Measurements from ENCODE around the gene CERK.

The CERK gene

DNA sequence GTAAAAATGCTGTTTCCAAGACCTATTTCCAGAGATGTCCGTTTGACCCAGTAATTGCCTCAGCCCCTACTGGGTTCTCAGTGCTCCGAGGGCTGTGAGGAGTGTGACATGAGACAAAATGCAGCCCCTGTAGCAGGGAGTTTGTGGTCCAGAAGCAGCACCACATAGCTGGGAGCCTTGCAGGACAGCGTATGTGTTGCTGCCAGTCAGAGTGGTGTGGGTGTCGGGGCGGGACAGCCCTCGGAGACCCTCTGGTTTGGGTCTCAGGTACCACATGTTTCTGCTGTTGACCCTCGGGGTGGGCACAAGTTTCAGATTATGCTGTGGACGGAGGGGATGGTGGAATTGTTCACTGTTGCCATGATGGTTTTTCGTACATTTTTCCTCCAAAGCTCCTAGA, 41.6 kb upstream of the CERK start:
- no peak for TF ChIP-seq SIN3A (IDR thresholded peaks at IDR 0.05; ENCODE audit: borderline replicate concordance, insufficient read depth, low read length)
- no peak for TF ChIP-seq POLR2AphosphoS5 (IDR thresholded peaks at IDR 0.05; ENCODE audit: low read depth, low read length)
- no peak for TF ChIP-seq TAF1 (IDR thresholded peaks at IDR 0.05; ENCODE audit: borderline replicate concordance, insufficient read depth, low read length)
- TF ChIP-seq FOXP2 (optimal IDR thresholded peaks at IDR 0.05; ENCODE audit: borderline replicate concordance, extremely low read depth, extremely low read length, insufficient read depth): no peak

DNA sequence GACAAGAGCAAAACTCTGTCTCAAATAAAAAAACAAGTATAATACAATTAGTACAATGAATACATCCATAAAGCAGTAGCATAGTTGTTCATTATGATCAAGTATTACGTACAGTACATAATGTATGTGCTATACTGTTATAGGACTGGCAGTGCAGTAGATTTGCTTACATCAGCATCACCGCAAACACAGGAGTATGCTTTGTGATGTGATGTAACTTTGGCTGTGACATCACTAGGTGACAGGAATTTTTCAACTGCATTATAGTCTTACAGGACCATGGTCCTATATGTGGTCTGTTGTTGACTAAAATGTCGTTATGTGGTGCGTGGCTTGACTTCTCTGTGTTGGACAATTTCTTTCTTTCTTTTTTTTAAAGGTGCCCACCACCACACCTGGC, 41.0 kb upstream of the CERK start:
- TF ChIP-seq TAF1 (IDR thresholded peaks at IDR 0.05; ENCODE audit: borderline replicate concordance, insufficient read depth, low read length): no peak
- no peak for TF ChIP-seq SIN3A (IDR thresholded peaks at IDR 0.05; ENCODE audit: borderline replicate concordance, insufficient read depth, low read length)
- no peak for TF ChIP-seq POLR2AphosphoS5 (IDR thresholded peaks at IDR 0.05; ENCODE audit: low read depth, low read length)
- TF ChIP-seq FOXP2 (optimal IDR thresholded peaks at IDR 0.05; ENCODE audit: borderline replicate concordance, extremely low read depth, extremely low read length, insufficient read depth): no peak
- TF ChIP-seq, protein P1, sequence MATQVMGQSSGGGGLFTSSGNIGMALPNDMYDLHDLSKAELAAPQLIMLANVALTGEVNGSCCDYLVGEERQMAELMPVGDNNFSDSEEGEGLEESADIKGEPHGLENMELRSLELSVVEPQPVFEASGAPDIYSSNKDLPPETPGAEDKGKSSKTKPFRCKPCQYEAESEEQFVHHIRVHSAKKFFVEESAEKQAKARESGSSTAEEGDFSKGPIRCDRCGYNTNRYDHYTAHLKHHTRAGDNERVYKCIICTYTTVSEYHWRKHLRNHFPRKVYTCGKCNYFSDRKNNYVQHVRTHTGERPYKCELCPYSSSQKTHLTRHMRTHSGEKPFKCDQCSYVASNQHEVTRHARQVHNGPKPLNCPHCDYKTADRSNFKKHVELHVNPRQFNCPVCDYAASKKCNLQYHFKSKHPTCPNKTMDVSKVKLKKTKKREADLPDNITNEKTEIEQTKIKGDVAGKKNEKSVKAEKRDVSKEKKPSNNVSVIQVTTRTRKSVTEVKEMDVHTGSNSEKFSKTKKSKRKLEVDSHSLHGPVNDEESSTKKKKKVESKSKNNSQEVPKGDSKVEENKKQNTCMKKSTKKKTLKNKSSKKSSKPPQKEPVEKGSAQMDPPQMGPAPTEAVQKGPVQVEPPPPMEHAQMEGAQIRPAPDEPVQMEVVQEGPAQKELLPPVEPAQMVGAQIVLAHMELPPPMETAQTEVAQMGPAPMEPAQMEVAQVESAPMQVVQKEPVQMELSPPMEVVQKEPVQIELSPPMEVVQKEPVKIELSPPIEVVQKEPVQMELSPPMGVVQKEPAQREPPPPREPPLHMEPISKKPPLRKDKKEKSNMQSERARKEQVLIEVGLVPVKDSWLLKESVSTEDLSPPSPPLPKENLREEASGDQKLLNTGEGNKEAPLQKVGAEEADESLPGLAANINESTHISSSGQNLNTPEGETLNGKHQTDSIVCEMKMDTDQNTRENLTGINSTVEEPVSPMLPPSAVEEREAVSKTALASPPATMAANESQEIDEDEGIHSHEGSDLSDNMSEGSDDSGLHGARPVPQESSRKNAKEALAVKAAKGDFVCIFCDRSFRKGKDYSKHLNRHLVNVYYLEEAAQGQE (IDR thresholded peaks at IDR 0.05; ENCODE audit: insufficient read depth in 1 of 2, low read depth in 2 of 2, low read length in 2 of 2): no peak

DNA sequence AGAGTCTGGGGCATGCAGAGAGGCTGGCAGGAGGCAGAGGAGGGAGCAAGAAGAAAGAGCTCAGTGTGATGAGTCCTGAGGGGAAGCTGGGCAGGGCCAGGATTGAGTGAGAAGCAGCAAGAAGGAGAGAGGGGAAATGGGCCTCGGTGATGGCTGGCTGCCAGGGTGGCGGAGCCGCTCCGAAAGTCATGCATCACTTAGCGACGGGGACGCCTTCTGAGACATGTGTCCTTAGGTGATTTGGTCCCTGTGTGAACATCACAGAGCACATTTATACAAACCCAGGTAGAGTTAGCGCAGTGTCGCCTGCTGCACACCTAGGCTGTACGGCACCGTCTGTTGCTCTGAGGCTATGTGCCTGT, 39.5 kb upstream of the CERK start:
- TF ChIP-seq, protein P1 (IDR thresholded peaks at IDR 0.05; ENCODE audit: insufficient read depth in 1 of 2, low read depth in 2 of 2, low read length in 2 of 2): no peak
- TF ChIP-seq SIN3A (IDR thresholded peaks at IDR 0.05; ENCODE audit: borderline replicate concordance, insufficient read depth, low read length) (no peak), POLR2AphosphoS5 (IDR thresholded peaks at IDR 0.05; ENCODE audit: low read depth, low read length) (no peak), TAF1 (IDR thresholded peaks at IDR 0.05; ENCODE audit: borderline replicate concordance, insufficient read depth, low read length) (no peak)

DNA sequence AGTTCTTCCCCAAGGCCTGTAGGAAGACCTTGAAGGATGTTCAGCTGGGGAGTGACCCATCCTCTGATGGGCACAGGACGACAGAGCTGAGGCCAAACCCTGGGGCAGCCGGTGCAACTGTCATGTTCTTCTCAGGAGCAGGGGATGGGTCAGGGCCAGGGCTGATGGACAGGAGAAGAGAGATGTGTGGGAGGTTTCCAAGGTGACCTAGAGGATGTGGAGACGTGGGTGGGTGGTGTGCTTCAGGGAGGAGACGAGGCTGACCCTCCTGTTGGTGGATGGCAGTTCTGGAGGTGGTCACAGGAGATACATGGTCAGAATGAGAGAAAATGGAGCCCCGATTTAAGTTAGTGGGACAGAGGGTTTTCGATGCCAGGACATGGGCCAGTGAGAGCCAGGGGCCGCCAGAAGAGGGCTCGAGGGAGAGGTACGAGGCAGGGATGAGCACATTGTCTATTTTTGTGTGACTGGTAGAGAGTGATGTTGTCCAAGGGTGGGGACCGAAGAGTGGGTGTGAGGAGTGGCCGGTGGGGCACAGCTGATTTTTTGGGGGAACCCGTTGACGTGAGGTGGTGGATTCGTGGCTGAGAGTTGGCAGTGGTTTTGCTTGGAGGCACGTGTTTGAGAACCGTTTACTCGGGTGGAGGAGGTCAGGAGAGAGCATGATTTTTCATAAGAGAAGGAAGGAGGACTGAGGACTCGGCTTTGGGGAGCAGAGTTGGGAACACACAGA, 39.0 kb upstream of the CERK start:
- TF ChIP-seq, protein P1 (IDR thresholded peaks at IDR 0.05; ENCODE audit: insufficient read depth in 1 of 2, low read depth in 2 of 2, low read length in 2 of 2): no peak
- no peak for TF ChIP-seq FOXP2 (optimal IDR thresholded peaks at IDR 0.05; ENCODE audit: borderline replicate concordance, extremely low read depth, extremely low read length, insufficient read depth)
- TF ChIP-seq TAF1 (IDR thresholded peaks at IDR 0.05; ENCODE audit: borderline replicate concordance, insufficient read depth, low read length): no peak
- no peak for TF ChIP-seq SIN3A (IDR thresholded peaks at IDR 0.05; ENCODE audit: borderline replicate concordance, insufficient read depth, low read length)
- no peak for TF ChIP-seq POLR2AphosphoS5 (IDR thresholded peaks at IDR 0.05; ENCODE audit: low read depth, low read length)

DNA sequence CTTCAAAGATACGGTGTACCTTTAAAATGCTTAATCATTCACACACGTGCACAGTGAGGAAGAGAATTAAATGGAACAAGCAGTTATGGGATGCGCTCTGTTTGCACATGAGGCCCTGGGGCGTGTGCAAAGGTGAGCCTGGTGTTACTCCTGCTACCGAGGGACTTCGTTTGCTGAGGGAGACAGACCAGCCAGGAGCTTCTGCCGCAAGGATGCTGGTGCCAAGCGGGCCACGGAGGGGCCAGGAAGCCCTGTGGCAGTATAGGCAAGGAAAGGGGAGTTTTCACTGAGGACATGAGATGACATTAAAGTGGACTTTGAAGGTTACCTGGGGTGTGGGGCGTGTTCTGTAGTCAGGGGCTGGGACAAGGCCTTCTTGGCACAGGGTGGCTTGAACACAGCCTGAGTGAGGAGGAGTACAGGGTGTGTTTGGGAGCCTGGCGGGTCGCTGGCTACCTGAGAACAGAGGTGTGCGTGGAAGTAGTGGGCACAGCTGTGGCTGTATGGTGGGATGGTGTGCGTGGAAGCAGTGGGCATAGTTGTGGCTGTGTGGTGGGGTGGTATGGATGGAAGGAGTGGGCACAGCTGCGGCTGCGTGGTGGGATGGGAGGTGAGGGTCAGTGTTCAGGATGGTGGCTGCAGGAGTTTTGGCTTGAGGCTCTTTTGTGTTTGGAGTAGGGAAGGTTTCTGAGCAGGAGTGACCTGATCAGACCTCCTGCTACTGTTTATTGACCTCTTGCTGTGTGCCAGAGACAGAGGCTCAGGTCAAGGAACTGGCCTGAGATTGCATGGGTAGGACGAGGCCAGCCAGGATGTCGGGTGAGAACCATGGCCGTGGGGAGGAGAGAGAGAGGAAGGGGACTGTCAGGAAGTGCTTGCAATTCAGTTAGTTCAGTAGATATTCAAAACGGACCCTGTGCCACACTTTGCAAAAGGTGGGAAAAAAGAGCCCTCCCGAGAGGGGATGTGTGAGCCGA, 38.1 kb upstream of the CERK start:
- TF ChIP-seq FOXP2 (optimal IDR thresholded peaks at IDR 0.05; ENCODE audit: borderline replicate concordance, extremely low read depth, extremely low read length, insufficient read depth) (no peak), SIN3A (IDR thresholded peaks at IDR 0.05; ENCODE audit: borderline replicate concordance, insufficient read depth, low read length) (no peak)

Measured in PFSK-1 (cell line).